ENCODE results near the gene KMT2D. TPM values are rescaled to one million over a fixed set of nuclear protein-coding genes. Genes with fewer than 3 reads are reported as not detected.

The KMT2D gene
- total and polyA plus RNA-seq, 2 donors (not counting 3 experiments of a cell fraction or from before 2014, with no cell fraction given), result 15.1 to 120 TPM

DNA sequence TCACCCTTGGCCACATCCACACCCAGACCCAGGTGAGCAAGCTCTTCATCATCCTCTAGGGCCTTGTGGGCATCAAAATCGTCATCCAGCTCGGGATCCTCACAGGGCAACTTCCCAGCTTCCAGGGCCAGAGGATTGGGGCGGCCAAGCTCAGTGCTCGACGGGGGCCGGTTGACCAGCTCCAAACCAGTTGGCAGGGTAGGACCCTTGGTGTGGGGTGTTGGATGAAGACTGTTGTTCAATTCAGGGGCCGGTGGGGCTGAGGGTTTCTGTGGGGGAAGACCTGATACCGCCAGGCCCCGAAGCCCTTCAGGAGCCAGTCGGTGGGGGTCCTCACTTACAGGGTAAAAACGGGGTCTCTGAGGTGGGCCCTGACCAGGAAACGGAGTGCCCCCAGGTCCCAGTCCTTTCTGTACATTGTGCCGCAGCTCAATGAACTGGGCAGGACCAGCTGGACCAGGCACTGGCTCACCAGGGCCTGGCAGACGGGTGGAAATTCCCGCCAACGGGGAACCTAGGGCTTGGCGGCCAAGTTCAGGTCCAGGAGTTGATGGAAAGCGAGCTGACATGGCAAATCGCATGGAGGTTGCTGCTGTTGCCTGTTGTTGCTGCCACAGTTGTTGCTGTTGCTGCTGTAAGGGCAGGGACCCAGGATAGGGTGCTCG is 22.2 kb downstream of the KMT2D start:
- no peaks in the 10 kb centered on the region for H3K79me2 ChIP-seq (ENCODE audit: control insufficient read depth, insufficient read depth, low read length)
- no peaks in the 10 kb centered on the region for H4K20me1 ChIP-seq (replicated peaks; ENCODE audit: control insufficient read depth, extremely low read depth, insufficient read depth, low read length)
- CTCF ChIA-PET, result interaction anchor here (1.2 to 1.4 kb wide), 2 partner anchors 41 to 82 kb away, joined by 3 read pairs; no protein-coding TSS in a partner anchor
- no peaks in the 10 kb centered on the region for H3K9me1 ChIP-seq (replicated peaks; ENCODE audit: control insufficient read depth, extremely low read depth, insufficient read depth, low read length)
- no peaks in the 10 kb centered on the region for H3K27me3 ChIP-seq (ENCODE audit: control insufficient read depth in 2 of 2, insufficient read depth in 2 of 2, low read length in 2 of 2)
- FAIRE-seq (no peak), DNase-seq (ENCODE audit: low read depth, low spot score) (no peak)
- intact Hi-C loops (cut with micrococcal nuclease), result no loop called here
- peaks cover 48 to 78% of the 10 kb centered on the region in 2 experiments for H3K36me3 ChIP-seq (ENCODE audit: control insufficient read depth in 2 of 2, extremely low read depth in 1 of 2, insufficient read depth in 2 of 2, low read length in 2 of 2)
- no peaks in the 10 kb centered on the region for H3K9me3 ChIP-seq (replicated peaks; ENCODE audit: control insufficient read depth, insufficient read depth, low read length)
- dilution Hi-C loops (cut with MboI; ENCODE audit: extremely low pct_ligation_motif_present, low sequenced_read_pairs), result no loop called here
- no peak overlapping the region for H2AFZ ChIP-seq (ENCODE audit: low read depth, low read length)
- no peak overlapping the region for H3K27ac ChIP-seq (ENCODE audit: insufficient read depth, low read depth, low read length)
- POLR2A ChIA-PET, result interaction anchor here (1.4 kb wide), 1 partner anchor 92 kb away, joined by 3 read pairs; the partner anchor contains the start of gene TUBA1B
- H3K4me3 ChIP-seq (replicated peaks in 1 of 3; ENCODE audit: insufficient read depth in 1 of 3, low read depth in 1 of 3, low read length in 3 of 3), result no peak overlapping the region
- no peak overlapping the region for H3K9ac ChIP-seq (replicated peaks; ENCODE audit: extremely low read depth, insufficient read depth, low read length)
- TF ChIP-seq POLR2A (IDR thresholded peaks at IDR 0.05; ENCODE audit: low read depth, low read length) (no peak), GATA2 (IDR thresholded peaks at IDR 0.05; ENCODE audit: insufficient read depth, insufficient read length, low read depth, low read length) (no peak), MYC (IDR thresholded peaks at IDR 0.05; ENCODE audit: low read depth, low read length) (no peak), FOS (IDR thresholded peaks at IDR 0.05; ENCODE audit: borderline replicate concordance, insufficient read depth, low read length) (no peak), JUN (IDR thresholded peaks at IDR 0.05; ENCODE audit: borderline replicate concordance, insufficient read depth, insufficient read length, low read depth) (no peak), EZH2 (IDR thresholded peaks at IDR 0.05; ENCODE audit: borderline replicate concordance, low read depth, low read length, severe bottlenecking) (no peak), CTCF (IDR thresholded peaks at IDR 0.05; ENCODE audit: extremely low read depth in 1 of 2, insufficient read depth in 1 of 2, low read depth in 1 of 2, low read length in 2 of 2) (no peak), POLR2AphosphoS5 (IDR thresholded peaks at IDR 0.05; ENCODE audit: insufficient read depth, low read depth, low read length) (no peak)
- TF ChIP-seq, protein P1, sequence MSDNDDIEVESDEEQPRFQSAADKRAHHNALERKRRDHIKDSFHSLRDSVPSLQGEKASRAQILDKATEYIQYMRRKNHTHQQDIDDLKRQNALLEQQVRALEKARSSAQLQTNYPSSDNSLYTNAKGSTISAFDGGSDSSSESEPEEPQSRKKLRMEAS (IDR thresholded peaks at IDR 0.05; ENCODE audit: insufficient read depth, insufficient read length), result no peak
- H3K4me2 ChIP-seq (ENCODE audit: insufficient read depth, low read length), result no peak overlapping the region
- no peaks in the 10 kb centered on the region for H3K4me1 ChIP-seq (ENCODE audit: control insufficient read depth, extremely low read depth, insufficient read depth, low read length)
- BruUV-seq (replicated peaks), result no TSS peak

Measured in endothelial cell of umbilical vein (primary cell).